ENCODE data around the gene PFN1.

DNA sequence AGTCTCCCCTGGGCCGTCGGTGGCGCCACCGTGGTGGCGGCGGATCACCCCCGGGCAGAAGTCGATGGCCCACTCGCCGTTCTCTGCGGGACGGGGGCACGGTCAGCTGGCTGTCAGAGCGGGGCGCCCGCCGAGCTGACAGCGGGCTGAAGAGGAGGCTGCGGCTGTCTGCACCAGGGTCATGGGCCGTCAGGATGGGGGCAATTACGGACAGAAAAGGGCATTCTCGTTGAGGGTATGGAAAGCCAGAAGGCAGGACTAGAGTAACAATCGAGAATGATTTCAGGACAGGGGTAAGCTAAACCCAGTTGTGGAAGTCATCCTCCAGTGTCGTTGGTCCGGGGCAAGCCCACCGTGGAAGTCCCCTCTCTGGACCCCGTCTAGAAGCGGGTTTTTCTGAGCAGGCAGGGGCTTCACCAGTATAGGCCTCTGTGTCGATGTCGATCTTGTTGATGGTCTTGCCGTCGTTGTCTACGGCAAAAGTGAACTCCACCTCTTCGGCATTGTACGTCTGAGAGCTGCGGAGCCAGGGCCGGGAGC, 47.2 kb downstream of the PFN1 start:
- TF ChIP-seq, protein P1, sequence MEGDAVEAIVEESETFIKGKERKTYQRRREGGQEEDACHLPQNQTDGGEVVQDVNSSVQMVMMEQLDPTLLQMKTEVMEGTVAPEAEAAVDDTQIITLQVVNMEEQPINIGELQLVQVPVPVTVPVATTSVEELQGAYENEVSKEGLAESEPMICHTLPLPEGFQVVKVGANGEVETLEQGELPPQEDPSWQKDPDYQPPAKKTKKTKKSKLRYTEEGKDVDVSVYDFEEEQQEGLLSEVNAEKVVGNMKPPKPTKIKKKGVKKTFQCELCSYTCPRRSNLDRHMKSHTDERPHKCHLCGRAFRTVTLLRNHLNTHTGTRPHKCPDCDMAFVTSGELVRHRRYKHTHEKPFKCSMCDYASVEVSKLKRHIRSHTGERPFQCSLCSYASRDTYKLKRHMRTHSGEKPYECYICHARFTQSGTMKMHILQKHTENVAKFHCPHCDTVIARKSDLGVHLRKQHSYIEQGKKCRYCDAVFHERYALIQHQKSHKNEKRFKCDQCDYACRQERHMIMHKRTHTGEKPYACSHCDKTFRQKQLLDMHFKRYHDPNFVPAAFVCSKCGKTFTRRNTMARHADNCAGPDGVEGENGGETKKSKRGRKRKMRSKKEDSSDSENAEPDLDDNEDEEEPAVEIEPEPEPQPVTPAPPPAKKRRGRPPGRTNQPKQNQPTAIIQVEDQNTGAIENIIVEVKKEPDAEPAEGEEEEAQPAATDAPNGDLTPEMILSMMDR (IDR thresholded peaks at IDR 0.05; ENCODE audit: poor library complexity, severe bottlenecking), result no peak
- no peak for TF ChIP-seq POLR2AphosphoS5 (IDR thresholded peaks at IDR 0.05)
- TF ChIP-seq, protein P2, sequence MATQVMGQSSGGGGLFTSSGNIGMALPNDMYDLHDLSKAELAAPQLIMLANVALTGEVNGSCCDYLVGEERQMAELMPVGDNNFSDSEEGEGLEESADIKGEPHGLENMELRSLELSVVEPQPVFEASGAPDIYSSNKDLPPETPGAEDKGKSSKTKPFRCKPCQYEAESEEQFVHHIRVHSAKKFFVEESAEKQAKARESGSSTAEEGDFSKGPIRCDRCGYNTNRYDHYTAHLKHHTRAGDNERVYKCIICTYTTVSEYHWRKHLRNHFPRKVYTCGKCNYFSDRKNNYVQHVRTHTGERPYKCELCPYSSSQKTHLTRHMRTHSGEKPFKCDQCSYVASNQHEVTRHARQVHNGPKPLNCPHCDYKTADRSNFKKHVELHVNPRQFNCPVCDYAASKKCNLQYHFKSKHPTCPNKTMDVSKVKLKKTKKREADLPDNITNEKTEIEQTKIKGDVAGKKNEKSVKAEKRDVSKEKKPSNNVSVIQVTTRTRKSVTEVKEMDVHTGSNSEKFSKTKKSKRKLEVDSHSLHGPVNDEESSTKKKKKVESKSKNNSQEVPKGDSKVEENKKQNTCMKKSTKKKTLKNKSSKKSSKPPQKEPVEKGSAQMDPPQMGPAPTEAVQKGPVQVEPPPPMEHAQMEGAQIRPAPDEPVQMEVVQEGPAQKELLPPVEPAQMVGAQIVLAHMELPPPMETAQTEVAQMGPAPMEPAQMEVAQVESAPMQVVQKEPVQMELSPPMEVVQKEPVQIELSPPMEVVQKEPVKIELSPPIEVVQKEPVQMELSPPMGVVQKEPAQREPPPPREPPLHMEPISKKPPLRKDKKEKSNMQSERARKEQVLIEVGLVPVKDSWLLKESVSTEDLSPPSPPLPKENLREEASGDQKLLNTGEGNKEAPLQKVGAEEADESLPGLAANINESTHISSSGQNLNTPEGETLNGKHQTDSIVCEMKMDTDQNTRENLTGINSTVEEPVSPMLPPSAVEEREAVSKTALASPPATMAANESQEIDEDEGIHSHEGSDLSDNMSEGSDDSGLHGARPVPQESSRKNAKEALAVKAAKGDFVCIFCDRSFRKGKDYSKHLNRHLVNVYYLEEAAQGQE (IDR thresholded peaks at IDR 0.05; ENCODE audit: borderline replicate concordance), result no peak
- no peak for TF ChIP-seq TAF1 (IDR thresholded peaks at IDR 0.05; ENCODE audit: low read depth)
- TF ChIP-seq EZH2 (IDR thresholded peaks at IDR 0.05; ENCODE audit: borderline replicate concordance, insufficient read depth, low read length, poor library complexity, severe bottlenecking), result no peak
- TF ChIP-seq EP300 (conservative IDR thresholded peaks at IDR 0.05; ENCODE audit: poor library complexity, severe bottlenecking), result no peak
- no peak for TF ChIP-seq MXI1 (conservative IDR thresholded peaks at IDR 0.05; ENCODE audit: poor library complexity, severe bottlenecking)
- no peak for TF ChIP-seq SMC3 (conservative IDR thresholded peaks at IDR 0.05; ENCODE audit: poor library complexity)
- TF ChIP-seq RAD21 (conservative IDR thresholded peaks at IDR 0.05), result no peak
